Hepatic stellate cell (primary cell): ENCODE measurements around the gene AURKAIP1.
"Not testable (repeated sequence)": the region's sequence is repeated elsewhere in the genome, so short reads cannot be mapped to it uniquely, and the experiment has no call there.

Source experiments
- DNase-seq: peaks from one replicate; pipeline ENCODE4 v3.0.0; 2011; ENCODE audit warnings: low spot score

The AURKAIP1 gene

GRCh38 chr1:1385931-1386330, 10.9 kb upstream of the AURKAIP1 start:
- no peak for DNase-seq

GRCh38 chr1:1385339-1385738, 10.3 kb upstream of the AURKAIP1 start:
- not testable (repeated sequence) for DNase-seq

- no peak for DNase-seq
These were observed 6.3 kb upstream of the AURKAIP1 start for GRCh38 chr1:1381294-1381693.

GRCh38 chr1:1380860-1381259, 5.9 kb upstream of the AURKAIP1 start:
- no peak for DNase-seq

- DNase-seq = no peak
These were observed 2.7 kb upstream of the AURKAIP1 start for GRCh38 chr1:1377540-1378205.

- no peak for DNase-seq
These were observed 1.7 kb upstream of the AURKAIP1 start for GRCh38 chr1:1376551-1377226.

- DNase-seq = no peak
These were observed 448 bp downstream of the AURKAIP1 start for GRCh38 chr1:1374589-1374928.

GRCh38 chr1:1373815-1374588, 1.0 kb downstream of the AURKAIP1 start:
- DNase-seq = no peak

GRCh38 chr1:1373051-1373814, 1.8 kb downstream of the AURKAIP1 start:
- DNase-seq = no peak

- DNase-seq = peak; percentile 87
These were observed 3.0 kb downstream of the AURKAIP1 start for GRCh38 chr1:1371746-1372711.

GRCh38 chr1:1371364-1371745, 3.7 kb downstream of the AURKAIP1 start:
- no peak for DNase-seq

- DNase-seq = no peak
These were observed 4.2 kb downstream of the AURKAIP1 start for GRCh38 chr1:1370771-1371300.

GRCh38 chr1:1370094-1370493, 4.9 kb downstream of the AURKAIP1 start:
- not testable (repeated sequence) for DNase-seq

- no peak for DNase-seq
These were observed 7.7 kb downstream of the AURKAIP1 start for GRCh38 chr1:1367315-1367714.

GRCh38 chr1:1366699-1367066, 8.3 kb downstream of the AURKAIP1 start:
- DNase-seq = no peak

- no peak for DNase-seq
These were observed 8.9 kb downstream of the AURKAIP1 start for GRCh38 chr1:1365875-1366698.

GRCh38 chr1:1364266-1364665, 10.7 kb downstream of the AURKAIP1 start:
- no peak for DNase-seq

GRCh38 chr1:1361982-1362423, 13.0 kb downstream of the AURKAIP1 start:
- DNase-seq = peak; percentile 86

GRCh38 chr1:1361233-1361981, 13.6 kb downstream of the AURKAIP1 start:
- DNase-seq = no peak
